Measurements from ENCODE around the gene RNF150. TPM values are rescaled to one million over a fixed set of nuclear protein-coding genes. Genes with fewer than 3 reads are reported as not detected.

The RNF150 gene
- total RNA-seq, 1 donor from 2014 or later = under 0.01 TPM

DNA sequence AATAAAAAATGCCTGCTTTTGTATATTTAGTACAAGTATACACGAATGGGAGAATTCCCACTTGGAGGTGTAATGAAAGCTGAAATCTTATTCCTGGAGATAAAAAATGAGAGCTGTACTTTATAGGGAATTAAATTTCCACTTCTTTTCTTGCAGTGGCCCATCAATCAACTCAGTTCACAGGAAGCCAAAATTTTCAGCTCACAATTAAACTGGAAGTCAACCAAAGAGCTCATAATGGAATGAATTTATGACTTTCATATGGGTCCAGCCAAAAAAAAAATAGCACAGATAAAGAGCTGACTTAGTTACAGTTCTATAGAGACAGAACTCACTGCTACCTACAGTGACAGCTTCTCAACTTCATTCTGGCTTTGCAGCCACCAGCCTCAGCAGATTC, 261.9 kb downstream of the RNF150 start:
- Histone ChIP-seq H3K4me3 (ENCODE audit: low read depth, low read length) (no peak overlapping the region), H3K36me3 (ENCODE audit: control insufficient read depth, insufficient read depth, low read length) (no peaks in the 10 kb centered on the region), H3K27me3 (ENCODE audit: control insufficient read depth, insufficient read depth, low read length) (no peaks in the 10 kb centered on the region)
- TF ChIP-seq, protein P1, sequence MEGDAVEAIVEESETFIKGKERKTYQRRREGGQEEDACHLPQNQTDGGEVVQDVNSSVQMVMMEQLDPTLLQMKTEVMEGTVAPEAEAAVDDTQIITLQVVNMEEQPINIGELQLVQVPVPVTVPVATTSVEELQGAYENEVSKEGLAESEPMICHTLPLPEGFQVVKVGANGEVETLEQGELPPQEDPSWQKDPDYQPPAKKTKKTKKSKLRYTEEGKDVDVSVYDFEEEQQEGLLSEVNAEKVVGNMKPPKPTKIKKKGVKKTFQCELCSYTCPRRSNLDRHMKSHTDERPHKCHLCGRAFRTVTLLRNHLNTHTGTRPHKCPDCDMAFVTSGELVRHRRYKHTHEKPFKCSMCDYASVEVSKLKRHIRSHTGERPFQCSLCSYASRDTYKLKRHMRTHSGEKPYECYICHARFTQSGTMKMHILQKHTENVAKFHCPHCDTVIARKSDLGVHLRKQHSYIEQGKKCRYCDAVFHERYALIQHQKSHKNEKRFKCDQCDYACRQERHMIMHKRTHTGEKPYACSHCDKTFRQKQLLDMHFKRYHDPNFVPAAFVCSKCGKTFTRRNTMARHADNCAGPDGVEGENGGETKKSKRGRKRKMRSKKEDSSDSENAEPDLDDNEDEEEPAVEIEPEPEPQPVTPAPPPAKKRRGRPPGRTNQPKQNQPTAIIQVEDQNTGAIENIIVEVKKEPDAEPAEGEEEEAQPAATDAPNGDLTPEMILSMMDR (IDR thresholded peaks at IDR 0.05; ENCODE audit: insufficient read depth, low read length, severe bottlenecking) = no peak
- no peak for DNase-seq (ENCODE audit: low read depth)
- FAIRE-seq = no peak

DNA sequence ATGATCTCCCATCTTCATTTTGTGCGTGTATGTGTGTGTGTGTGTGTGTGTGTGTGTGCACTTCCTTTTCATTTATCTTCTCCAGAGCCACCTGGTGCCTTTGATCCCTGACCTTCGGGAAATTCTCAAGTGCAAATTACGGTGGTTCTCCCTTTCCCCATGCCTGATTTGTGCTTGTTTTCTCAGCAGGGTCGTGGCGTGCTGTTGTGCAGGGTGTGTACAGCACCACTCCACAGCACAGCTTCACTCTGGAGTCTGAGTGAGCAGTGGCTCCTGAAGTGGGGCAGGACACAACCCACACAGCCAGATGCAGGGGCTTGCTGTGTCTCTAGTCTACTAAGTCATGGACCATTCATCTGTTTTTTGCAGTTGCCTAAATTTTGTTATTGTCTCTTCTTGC, 262.8 kb downstream of the RNF150 start:
- Histone ChIP-seq H3K4me3 (ENCODE audit: low read depth, low read length) (no peak overlapping the region), H3K36me3 (ENCODE audit: control insufficient read depth, insufficient read depth, low read length) (no peaks in the 10 kb centered on the region), H3K27me3 (ENCODE audit: control insufficient read depth, insufficient read depth, low read length) (peaks cover 2% of the 10 kb centered on the region)
- TF ChIP-seq, protein P1 (IDR thresholded peaks at IDR 0.05; ENCODE audit: insufficient read depth, low read length, severe bottlenecking) = no peak
- DNase-seq (ENCODE audit: low read depth) (no peak), FAIRE-seq (no peak)

DNA sequence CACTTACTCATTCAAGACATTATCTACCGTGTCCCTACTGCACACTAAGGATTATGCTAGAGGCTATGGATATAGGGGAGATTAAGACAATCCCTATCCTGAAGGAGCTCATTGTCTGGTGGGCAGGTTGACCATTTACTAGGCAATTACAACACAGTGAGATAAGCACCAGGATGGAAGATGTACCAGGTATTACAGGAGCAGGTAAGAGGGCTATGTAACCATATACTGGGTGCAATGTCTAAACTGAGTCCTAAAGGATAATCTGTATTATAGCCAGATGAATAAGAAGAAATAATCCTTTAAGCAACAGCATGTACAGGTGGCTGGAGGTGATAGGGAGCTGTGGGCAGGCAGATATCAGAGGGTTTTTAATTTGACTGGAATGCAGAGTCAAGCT, 263.8 kb downstream of the RNF150 start:
- DNase-seq (ENCODE audit: low read depth) (no peak), FAIRE-seq (no peak)
- peaks cover 2% of the 10 kb centered on the region for H3K27me3 ChIP-seq (ENCODE audit: control insufficient read depth, insufficient read depth, low read length)
- no peak overlapping the region for H3K4me3 ChIP-seq (ENCODE audit: low read depth, low read length)
- no peaks in the 10 kb centered on the region for H3K36me3 ChIP-seq (ENCODE audit: control insufficient read depth, insufficient read depth, low read length)
- TF ChIP-seq, protein P1 (IDR thresholded peaks at IDR 0.05; ENCODE audit: insufficient read depth, low read length, severe bottlenecking) = no peak

DNA sequence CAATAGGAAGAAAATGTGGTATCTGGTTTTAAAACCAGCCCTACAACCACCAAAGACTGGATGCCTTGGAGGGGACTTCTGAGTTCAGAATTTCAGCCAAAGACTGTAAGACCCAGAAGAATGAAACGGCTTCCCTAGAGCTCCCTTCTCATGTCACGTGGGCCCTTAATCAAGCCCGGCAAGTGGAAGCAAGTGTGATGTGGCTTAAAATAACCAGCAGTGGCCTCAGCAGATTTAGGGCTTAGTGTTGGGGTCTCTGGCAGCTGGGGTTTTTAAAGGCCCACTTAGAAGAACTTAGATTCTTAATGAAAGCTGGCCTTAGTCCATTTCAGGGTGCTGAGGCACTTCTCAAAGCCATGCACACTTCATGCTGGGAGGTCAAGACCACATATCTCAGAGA, 265.9 kb downstream of the RNF150 start:
- Histone ChIP-seq H3K27me3 (ENCODE audit: control insufficient read depth, insufficient read depth, low read length) (peaks cover 2% of the 10 kb centered on the region), H3K36me3 (ENCODE audit: control insufficient read depth, insufficient read depth, low read length) (no peaks in the 10 kb centered on the region), H3K4me3 (ENCODE audit: low read depth, low read length) (no peak overlapping the region)
- no peak for FAIRE-seq
- DNase-seq (ENCODE audit: low read depth) = no peak
- TF ChIP-seq, protein P1 (IDR thresholded peaks at IDR 0.05; ENCODE audit: insufficient read depth, low read length, severe bottlenecking) = no peak

DNA sequence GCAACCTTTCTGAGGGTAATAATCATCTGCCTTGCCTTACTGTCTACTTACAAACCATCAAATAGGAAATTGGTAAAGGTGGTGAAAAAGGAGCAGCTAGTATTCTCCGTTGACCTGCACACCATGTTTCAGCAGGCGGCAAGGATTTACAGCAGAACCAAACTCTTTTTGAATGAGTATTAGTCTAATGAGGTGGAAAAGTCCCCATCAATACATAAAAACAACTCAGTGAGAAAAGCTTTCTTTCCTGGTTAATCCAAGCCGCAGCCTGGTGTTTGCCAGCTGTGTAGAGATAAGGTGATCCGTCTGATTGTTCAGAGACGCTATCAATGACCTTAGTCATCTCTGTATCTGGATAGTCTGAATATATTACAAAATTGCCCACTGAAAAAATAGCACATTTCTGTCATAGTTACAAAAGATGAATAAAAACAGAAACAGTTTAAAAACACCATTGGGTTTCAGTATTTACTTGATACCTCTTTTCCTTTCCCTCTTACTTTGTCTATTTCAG, 266.7 kb downstream of the RNF150 start:
- H3K27me3 ChIP-seq (ENCODE audit: control insufficient read depth, insufficient read depth, low read length) = peaks cover 2% of the 10 kb centered on the region
- H3K36me3 ChIP-seq (ENCODE audit: control insufficient read depth, insufficient read depth, low read length) = no peaks in the 10 kb centered on the region
- no peak for FAIRE-seq
- TF ChIP-seq, protein P1 (IDR thresholded peaks at IDR 0.05; ENCODE audit: insufficient read depth, low read length, severe bottlenecking) = no peak
- DNase-seq (ENCODE audit: low read depth) = no peak
- H3K4me3 ChIP-seq (ENCODE audit: low read depth, low read length) = no peak overlapping the region

All from bronchial epithelial cell (primary cell).